ENCODE results near the gene SMAP2. TPM values are rescaled to one million over a fixed set of nuclear protein-coding genes. Genes with fewer than 3 reads are reported as not detected.
A peak's percentile ranks its signal among the peaks of the same experiment; 100 is the strongest.

SMAP2 gene
- polyA plus RNA-seq, 3 donors: 302 to 382 (median 359) TPM

- H3K4me3 ChIP-seq (replicated peaks in 1 of 3; ENCODE audit: low read depth in 2 of 3, low read length in 3 of 3): no peak overlapping the region
- Mint-ChIP-seq H3K4me1 (no peaks in the 10 kb centered on the region), H3K27ac (peak overlapping the region in 3 of 7 donors; percentile 12 to 66 (median 66)), H3K36me3 (peaks cover 91 to 92% of the 10 kb centered on the region in 2 donors), H3K9me3 (no peaks in the 10 kb centered on the region), H3K27me3 (ENCODE audit: low read depth in 3 of 3) (peaks cover 0 to 1% (median 0%) of the 10 kb centered on the region in 3 donors), H3K4me3 (no peak overlapping the region)
- intact Hi-C loops (cut with micrococcal nuclease): no loop called here
- no peak overlapping the region for H3K4me2 ChIP-seq (replicated peaks; ENCODE audit: extremely low read depth, low read length, poor library complexity, severe bottlenecking)
- H3K27ac ChIP-seq (ENCODE audit: low read depth in 1 of 2, low read length in 2 of 2): peak overlapping the region in 1 of 2 donors; percentile 1
- no peaks in the 10 kb centered on the region for H3K27me3 ChIP-seq (ENCODE audit: control insufficient read depth in 2 of 2, insufficient read depth in 2 of 2, low read length in 2 of 2)
- TF ChIP-seq, protein P1, sequence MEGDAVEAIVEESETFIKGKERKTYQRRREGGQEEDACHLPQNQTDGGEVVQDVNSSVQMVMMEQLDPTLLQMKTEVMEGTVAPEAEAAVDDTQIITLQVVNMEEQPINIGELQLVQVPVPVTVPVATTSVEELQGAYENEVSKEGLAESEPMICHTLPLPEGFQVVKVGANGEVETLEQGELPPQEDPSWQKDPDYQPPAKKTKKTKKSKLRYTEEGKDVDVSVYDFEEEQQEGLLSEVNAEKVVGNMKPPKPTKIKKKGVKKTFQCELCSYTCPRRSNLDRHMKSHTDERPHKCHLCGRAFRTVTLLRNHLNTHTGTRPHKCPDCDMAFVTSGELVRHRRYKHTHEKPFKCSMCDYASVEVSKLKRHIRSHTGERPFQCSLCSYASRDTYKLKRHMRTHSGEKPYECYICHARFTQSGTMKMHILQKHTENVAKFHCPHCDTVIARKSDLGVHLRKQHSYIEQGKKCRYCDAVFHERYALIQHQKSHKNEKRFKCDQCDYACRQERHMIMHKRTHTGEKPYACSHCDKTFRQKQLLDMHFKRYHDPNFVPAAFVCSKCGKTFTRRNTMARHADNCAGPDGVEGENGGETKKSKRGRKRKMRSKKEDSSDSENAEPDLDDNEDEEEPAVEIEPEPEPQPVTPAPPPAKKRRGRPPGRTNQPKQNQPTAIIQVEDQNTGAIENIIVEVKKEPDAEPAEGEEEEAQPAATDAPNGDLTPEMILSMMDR (IDR thresholded peaks at IDR 0.05): no peak
- H3K36me3 ChIP-seq (replicated peaks in 1 of 2; ENCODE audit: control insufficient read depth in 1 of 2, insufficient read depth in 2 of 2, low read length in 2 of 2): peaks cover 98 to 100% of the 10 kb centered on the region in 2 donors
- no peak overlapping the region for H3K9ac ChIP-seq (ENCODE audit: insufficient read depth, low read length, poor library complexity, severe bottlenecking)
- H3K4me1 ChIP-seq (ENCODE audit: control insufficient read depth in 1 of 2, insufficient read depth in 2 of 2, low read length in 2 of 2): no peaks in the 10 kb centered on the region
- no peaks in the 10 kb centered on the region for H3K9me3 ChIP-seq (replicated peaks in 1 of 2; ENCODE audit: control insufficient read depth in 1 of 2, insufficient read depth in 1 of 2, low read length in 2 of 2)
- no CpG with 5 or more reads among the region's 6 CpGs for WGBS (ENCODE audit: insufficient coverage)
- no peak for DNase-seq
- no peak overlapping the region for H2AFZ ChIP-seq (ENCODE audit: insufficient read depth, low read depth, low read length, poor library complexity, severe bottlenecking)
- peaks cover 21% of the 10 kb centered on the region for H3K79me2 ChIP-seq (ENCODE audit: insufficient read depth, low read length)
- peaks cover 100% of the 10 kb centered on the region for H4K20me1 ChIP-seq (ENCODE audit: insufficient read depth, low read length)
These were observed 40.2 kb downstream of the SMAP2 start for GRCh38 chr1:40413527-40414252.

DNA sequence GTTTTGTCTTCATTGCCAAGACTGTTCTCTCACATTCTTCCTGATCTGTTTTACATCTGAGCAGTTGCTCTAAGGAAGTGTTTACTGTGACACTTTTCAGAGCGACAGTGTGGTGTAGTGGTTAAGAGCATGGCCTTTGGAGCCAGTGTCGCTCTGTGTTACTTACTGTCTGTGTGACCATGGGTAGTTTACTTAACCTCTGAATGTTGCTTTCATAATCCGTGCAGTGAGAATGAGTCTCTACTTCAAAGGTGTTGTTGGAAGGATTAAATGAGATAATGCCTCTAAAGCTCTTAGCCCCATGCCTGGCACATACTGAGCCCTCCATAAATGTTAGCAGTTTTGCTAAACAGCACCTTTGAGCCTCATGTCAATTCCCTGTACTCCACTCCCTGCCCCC lies 40.8 kb downstream of the SMAP2 start:
- Mint-ChIP-seq H3K9me3 (no peaks in the 10 kb centered on the region), H3K27ac (peak overlapping the region in 2 of 7 donors; percentile 6 to 66), H3K27me3 (ENCODE audit: low read depth in 3 of 3) (peaks cover 0 to 1% (median 0%) of the 10 kb centered on the region in 3 donors), H3K36me3 (peaks cover 90 to 92% of the 10 kb centered on the region in 2 donors), H3K4me1 (no peaks in the 10 kb centered on the region), H3K4me3 (no peak overlapping the region)
- intact Hi-C loops (cut with micrococcal nuclease): no loop called here
- H4K20me1 ChIP-seq (ENCODE audit: insufficient read depth, low read length): peaks cover 99% of the 10 kb centered on the region
- no peak for DNase-seq
- no peaks in the 10 kb centered on the region for H3K27me3 ChIP-seq (ENCODE audit: control insufficient read depth in 2 of 2, insufficient read depth in 2 of 2, low read length in 2 of 2)
- H3K9ac ChIP-seq (ENCODE audit: insufficient read depth, low read length, poor library complexity, severe bottlenecking): no peak overlapping the region
- TF ChIP-seq, protein P1 (IDR thresholded peaks at IDR 0.05): no peak
- H3K4me2 ChIP-seq (replicated peaks; ENCODE audit: extremely low read depth, low read length, poor library complexity, severe bottlenecking): no peak overlapping the region
- H3K79me2 ChIP-seq (ENCODE audit: insufficient read depth, low read length): peaks cover 15% of the 10 kb centered on the region
- H2AFZ ChIP-seq (ENCODE audit: insufficient read depth, low read depth, low read length, poor library complexity, severe bottlenecking): no peak overlapping the region
- WGBS (ENCODE audit: insufficient coverage): 100% methylated on average over 1 of the region's 3 CpGs
- peaks cover 95 to 100% of the 10 kb centered on the region in 2 donors for H3K36me3 ChIP-seq (replicated peaks in 1 of 2; ENCODE audit: control insufficient read depth in 1 of 2, insufficient read depth in 2 of 2, low read length in 2 of 2)
- no peak overlapping the region for H3K4me3 ChIP-seq (replicated peaks in 1 of 3; ENCODE audit: low read depth in 2 of 3, low read length in 3 of 3)
- H3K27ac ChIP-seq (ENCODE audit: low read depth in 1 of 2, low read length in 2 of 2): peak overlapping the region in 1 of 2 donors; percentile 15
- H3K9me3 ChIP-seq (replicated peaks in 1 of 2; ENCODE audit: control insufficient read depth in 1 of 2, insufficient read depth in 1 of 2, low read length in 2 of 2): no peaks in the 10 kb centered on the region
- no peaks in the 10 kb centered on the region for H3K4me1 ChIP-seq (ENCODE audit: control insufficient read depth in 1 of 2, insufficient read depth in 2 of 2, low read length in 2 of 2)

Measured in CD14-positive monocyte (primary cell).